B cell (primary cell): ENCODE data around the gene RIBC1. TPM values are rescaled to one million over a fixed set of nuclear protein-coding genes. Genes with fewer than 3 reads are reported as not detected.
"Not testable (repeated sequence)": the region's sequence is repeated elsewhere in the genome, so short reads cannot be mapped to it uniquely, and the experiment has no call there.

Experiments
- ATAC-seq: fragments of 200-7000 bp; cut with Tn5 transposase; one replicate; pipeline ENCODE4 v1.10.0; 2021; ENCODE audit warnings: low read depth, mild to moderate bottlenecking, moderate number of reproducible peaks, moderate library complexity
- CTCF ChIA-PET: fragments of 350-600 bp; sonication (Branson Sonifier 250); formaldehyde crosslinking; loops from one replicate; lab custom pipeline; 2021; ENCODE audit warnings: antibody characterized with exemption, inconsistent platforms; lab: Charles Lee
- POLR2A ChIA-PET: fragments of 350-600 bp; sonication (Branson Sonifier 250); formaldehyde crosslinking; loops from one replicate; lab custom pipeline; 2021; ENCODE audit warnings: antibody characterized with exemption; lab: Charles Lee
- DNase-seq: peaks from one replicate; pipeline ENCODE4 v3.0.0; 2013
- H2AFZ ChIP-seq: 2 replicates; pipeline ENCODE4 v1.6.1; 2012; ENCODE audit warnings: mild to moderate bottlenecking, low read depth, low read length; ENCODE audit not compliant: insufficient read depth, poor library complexity, severe bottlenecking
- H3K27ac ChIP-seq, 2 donors: 1 replicate in 1 of 2; 2 replicates in 1 of 2; pipeline ENCODE4 v1.5.1; 2012 to 2013; ENCODE audit warnings: low read length in 2 of 2, mild to moderate bottlenecking in 2 of 2, moderate library complexity in 1 of 2
- H3K27me3 ChIP-seq, 4 experiments: fragments of 200-600 bp in 1 of 4; sonication (generic) in 1 of 4; replicated peaks in 1 of 4; 1 replicate in 2 of 4; 2 replicates in 2 of 4; pipeline versions ENCODE4 v1.6.1 to v1.7.0; 2013 to 2016; ENCODE audit warnings: low read length in 3 of 4, mild to moderate bottlenecking in 2 of 4, mixed read lengths in 1 of 4, moderate library complexity in 1 of 4; ENCODE audit not compliant: insufficient read depth in 4 of 4, control insufficient read depth in 3 of 4; ENCODE audit errors: control extremely low read depth in 1 of 4
- H3K36me3 ChIP-seq, 2 experiments: replicated peaks in 1 of 2; 1 replicate in 1 of 2; 2 replicates in 1 of 2; pipeline versions ENCODE4 v1.6.1 to v1.7.1; 2013; ENCODE audit warnings: low read length in 1 of 2; ENCODE audit not compliant: insufficient read depth in 2 of 2, control insufficient read depth in 1 of 2; ENCODE audit errors: control extremely low read depth in 1 of 2, extremely low read depth in 1 of 2
- H3K4me1 ChIP-seq, 2 donors: fragments of 200-600 bp in 1 of 2; sonication (generic) in 1 of 2; 1 replicate in 1 of 2; 2 replicates in 1 of 2; pipeline versions ENCODE4 v1.5.1 to v1.6.1; 2013 to 2017; ENCODE audit warnings: low read length in 2 of 2; ENCODE audit not compliant: control insufficient read depth in 2 of 2, insufficient read depth in 2 of 2
- H3K4me2 ChIP-seq: replicated peaks from 2 replicates; pipeline ENCODE3; 2012; ENCODE audit warnings: mild to moderate bottlenecking, low read depth, low read length; ENCODE audit not compliant: poor library complexity, severe bottlenecking
- H3K4me3 ChIP-seq, 5 experiments: fragments of 200-600 bp in 1 of 5; sonication (generic) in 1 of 5; 1 replicate in 3 of 5; 2 replicates in 2 of 5; pipeline versions ENCODE4 v1.5.1 to v1.7.0; 2011 to 2016; ENCODE audit warnings: low read length in 4 of 5, mild to moderate bottlenecking in 4 of 5, low read depth in 2 of 5, control low read depth in 1 of 5, moderate library complexity in 1 of 5; ENCODE audit not compliant: insufficient read depth in 1 of 5; ENCODE audit errors: control extremely low read depth in 1 of 5, extremely low read depth in 1 of 5
- H3K79me2 ChIP-seq: fragments of 200-600 bp; sonication (generic); one replicate; pipeline ENCODE4 v1.6.0; 2016; ENCODE audit warnings: low read length; ENCODE audit not compliant: control insufficient read depth, insufficient read depth
- H3K9ac ChIP-seq: fragments of 200-600 bp; sonication (generic); 2 replicates; pipeline ENCODE4 v1.6.1; 2017; ENCODE audit warnings: mild to moderate bottlenecking, low read length, moderate library complexity
- H3K9me3 ChIP-seq, 3 donors: one replicate each; pipeline versions ENCODE4 v1.6.1 to v1.7.1; 2013; ENCODE audit warnings: low read length in 2 of 3; ENCODE audit not compliant: control insufficient read depth in 2 of 3, insufficient read depth in 1 of 3; ENCODE audit errors: control extremely low read depth in 1 of 3
- H4K20me1 ChIP-seq: 2 replicates; pipeline ENCODE4 v1.6.0; 2012; ENCODE audit warnings: mild to moderate bottlenecking, low read length; ENCODE audit not compliant: insufficient read depth, control insufficient read depth, poor library complexity, severe bottlenecking
- H3K27ac Mint-ChIP-seq: one replicate; pipeline ENCODE4 v1.8.0; 2021; ENCODE audit warnings: mixed read lengths
- H3K27me3 Mint-ChIP-seq: one replicate; pipeline ENCODE4 v1.8.0; 2021; ENCODE audit warnings: mixed read lengths
- H3K4me1 Mint-ChIP-seq: one replicate; pipeline ENCODE4 v1.8.0; 2021; ENCODE audit warnings: mixed read lengths
- H3K4me3 Mint-ChIP-seq: one replicate; pipeline ENCODE4 v1.8.0; 2021; ENCODE audit warnings: mixed read lengths
- H3K9me3 Mint-ChIP-seq: one replicate; pipeline ENCODE4 v1.8.0; 2022; ENCODE audit warnings: mixed read lengths; ENCODE audit not compliant: insufficient read depth
- CTCF ChIP-seq: fragments of 200-600 bp; IDR thresholded peaks from one replicate; pipeline ENCODE4 v1.8.0; 2022; ENCODE audit warnings: antibody characterized with exemption, mild to moderate bottlenecking
- EZH2 ChIP-seq: IDR thresholded peaks from 2 replicates; pipeline ENCODE4 v1.6.1; 2012; ENCODE audit warnings: borderline replicate concordance, low read depth, mild to moderate bottlenecking, moderate library complexity, low read length; ENCODE audit not compliant: insufficient read depth, poor library complexity, severe bottlenecking
- WGBS: methylation state at CpG from one replicate; pipeline ENCODE4 v1.1.5; 2013; ENCODE audit warnings: missing lambda C conversion rate; ENCODE audit not compliant: insufficient coverage; 5-methylcytosine and 5-hydroxymethylcytosine counted together
- intact Hi-C: fragments of 100-400 bp; cut with micrococcal nuclease; formaldehyde crosslinking; loops from one replicate; pipeline ENCODE4 v1.10.0; 2022
- polyA plus RNA-seq: library from polyadenylated mRNA; depleted of rRNA; stranded (reverse); fragments of >200 nt; gene quantifications from 2 replicates; pipeline ENCODE4 v1.2.3, GENCODE V29; 2012
- total RNA-seq, 2 donors: library from RNA; stranded (reverse); fragments of 120-200 nt in 1 of 2; gene quantifications; 1 replicate in 1 of 2; 2 replicates in 1 of 2; pipeline versions ENCODE4 v1.2.3 to v1.2.4, GENCODE V29; 2013 to 2022

RIBC1 gene
- total and polyA plus RNA-seq, 2 donors (not counting 1 experiment from before 2014, with no cell fraction given) = 0.95 to 1.0 TPM

DNA sequence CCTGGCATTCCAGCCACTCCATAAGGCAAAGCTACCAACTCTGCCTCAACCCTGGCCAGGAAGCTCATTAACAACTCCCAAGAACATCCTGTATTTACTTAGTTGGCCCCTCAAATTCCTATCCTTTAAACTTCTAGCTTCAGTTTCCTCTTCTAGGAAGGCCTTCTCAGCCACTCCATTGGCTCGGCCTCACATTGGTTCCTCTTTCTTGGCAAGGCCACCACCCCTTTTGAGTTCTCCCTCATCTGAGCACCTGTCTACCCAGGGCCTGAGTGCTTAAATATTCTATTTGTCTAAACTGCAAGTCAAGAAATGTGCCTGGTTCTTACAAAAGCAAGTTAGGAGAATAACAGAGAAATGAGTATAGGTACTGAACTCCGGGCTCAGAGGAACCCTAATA lies 10.2 kb upstream of the RIBC1 start:
- ChIA-PET CTCF (interaction anchor here (0.9 kb wide), 1 partner anchor 24 kb away, joined by 3 read pairs; no protein-coding TSS in a partner anchor), POLR2A (no interaction called here)
- Mint-ChIP-seq H3K9me3 (no peaks in the 10 kb centered on the region), H3K4me3 (no peak overlapping the region), H3K4me1 (peaks cover 6% of the 10 kb centered on the region), H3K27ac (no peak overlapping the region), H3K27me3 (no peaks in the 10 kb centered on the region)
- no peak overlapping the region for H3K27ac ChIP-seq
- H3K4me1 ChIP-seq = no peaks in the 10 kb centered on the region
- H3K27me3 ChIP-seq = no peaks in the 10 kb centered on the region
- H3K79me2 ChIP-seq = peaks cover 72% of the 10 kb centered on the region
- DNase-seq = no peak
- peaks cover 6 to 45% of the 10 kb centered on the region in 2 experiments for H3K36me3 ChIP-seq
- H4K20me1 ChIP-seq = peaks cover 35% of the 10 kb centered on the region
- H3K4me3 ChIP-seq = no peak overlapping the region
- ATAC-seq = no peak
- no peaks in the 10 kb centered on the region for H3K9me3 ChIP-seq
- no peak overlapping the region for H3K9ac ChIP-seq
- no peak overlapping the region for H3K4me2 ChIP-seq
- TF ChIP-seq CTCF (no peak), EZH2 (no peak)
- intact Hi-C loops = no loop called here
- H2AFZ ChIP-seq = no peak overlapping the region
- WGBS = no CpG with 5 or more reads among the region's 2 CpGs

DNA sequence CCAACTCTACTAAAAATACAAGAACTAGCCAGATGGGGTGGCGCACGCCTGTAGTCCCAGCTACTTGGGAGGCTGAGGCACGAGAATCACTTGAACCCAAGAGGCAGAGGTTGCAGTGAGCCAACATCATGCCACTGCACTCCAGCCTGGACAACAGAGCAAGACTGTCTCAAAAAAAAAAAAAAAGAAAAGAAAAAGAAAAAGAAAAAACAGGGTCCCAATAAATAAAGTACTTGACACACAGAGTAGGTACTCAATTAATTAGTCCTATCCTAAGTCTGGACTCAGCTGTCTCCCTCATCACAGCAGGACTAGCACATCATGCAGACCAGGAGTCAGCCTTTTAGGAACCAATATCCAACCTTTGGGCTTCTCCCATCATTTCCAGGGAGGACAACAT lies 2.3 kb upstream of the RIBC1 start:
- H3K4me3 ChIP-seq, H3K9me3 Mint-ChIP-seq, H3K9ac ChIP-seq, H3K27me3 ChIP-seq, H3K9me3 ChIP-seq, H3K27ac ChIP-seq, CTCF ChIA-PET, H3K4me3 Mint-ChIP-seq, H3K27me3 Mint-ChIP-seq, H3K36me3 ChIP-seq, ATAC-seq, POLR2A ChIA-PET, H3K27ac Mint-ChIP-seq, H2AFZ ChIP-seq, DNase-seq: not testable (repeated sequence)
- intact Hi-C loops = loop anchor here (10.0 kb wide), 1 partner anchor 1744 kb away; no protein-coding TSS in a partner anchor
- H4K20me1 ChIP-seq = peaks cover 40% of the 10 kb centered on the region
- H3K4me1 ChIP-seq = peaks cover 17 to 23% of the 10 kb centered on the region in 2 donors
- no CpG with 5 or more reads among the region's 3 CpGs for WGBS
- H3K79me2 ChIP-seq = peaks cover 58% of the 10 kb centered on the region
- H3K4me1 Mint-ChIP-seq = peaks cover 31% of the 10 kb centered on the region
- H3K4me2 ChIP-seq = peak overlapping the region; percentile 88
